GM19035 (cell line): Measurements from ENCODE around the gene GOLGA6L26.
"Not testable (repeated sequence)": the region's sequence is repeated elsewhere in the genome, so short reads cannot be mapped to it uniquely, and the experiment has no call there.

Source experiments
- ATAC-seq: cut with Tn5 transposase; IDR thresholded peaks from one replicate; pipeline ENCODE4 v1.9.1; 2021; ENCODE audit not compliant: unreplicated experiment

The GOLGA6L26 gene

GRCh38 chr15:23334096-23334495 is at the start of gene GOLGA6L26:
Gene GOLGA6L26 (minus strand): TSS chr15:23334196. CDS start chr15:23334135, 61 bp downstream.
- ATAC-seq: not testable (repeated sequence)

- ATAC-seq: not testable (repeated sequence)
Observed at GRCh38 chr15:23381192-23381591, 47.2 kb upstream of the GOLGA6L26 start.

- ATAC-seq: not testable (repeated sequence)
Observed at GRCh38 chr15:23380700-23381099, 46.7 kb upstream of the GOLGA6L26 start.

GRCh38 chr15:23378946-23379345 is 45.0 kb upstream of the GOLGA6L26 start:
- not testable (repeated sequence) for ATAC-seq

GRCh38 chr15:23374226-23374625 is 40.2 kb upstream of the GOLGA6L26 start:
- not testable (repeated sequence) for ATAC-seq

GRCh38 chr15:23372891-23373600 is 39.0 kb upstream of the GOLGA6L26 start:
- ATAC-seq: not testable (repeated sequence)

GRCh38 chr15:23372284-23372683 is 38.3 kb upstream of the GOLGA6L26 start:
- no peak for ATAC-seq

- ATAC-seq: not testable (repeated sequence)
Observed at GRCh38 chr15:23371868-23372267, 37.9 kb upstream of the GOLGA6L26 start.

GRCh38 chr15:23371134-23371533 is 37.1 kb upstream of the GOLGA6L26 start:
- ATAC-seq: not testable (repeated sequence)

GRCh38 chr15:23370578-23370977 is 36.6 kb upstream of the GOLGA6L26 start:
- ATAC-seq: no peak

- not testable (repeated sequence) for ATAC-seq
Observed at GRCh38 chr15:23364261-23364660, 30.3 kb upstream of the GOLGA6L26 start.

GRCh38 chr15:23362622-23363021 is 28.6 kb upstream of the GOLGA6L26 start:
- ATAC-seq: not testable (repeated sequence)

- ATAC-seq: not testable (repeated sequence)
Observed at GRCh38 chr15:23354448-23354847, 20.5 kb upstream of the GOLGA6L26 start, which contains the start of gene GOLGA8S. Gene GOLGA8S (plus strand): TSS chr15:23354748. CDS start chr15:23354810, 62 bp downstream.

- ATAC-seq: not testable (repeated sequence)
Observed at GRCh38 chr15:23311233-23311632, 22.8 kb downstream of the GOLGA6L26 start.

- not testable (repeated sequence) for ATAC-seq
Observed at GRCh38 chr15:23305921-23306320, 28.1 kb downstream of the GOLGA6L26 start.

- not testable (repeated sequence) for ATAC-seq
Observed at GRCh38 chr15:23304805-23305204, 29.2 kb downstream of the GOLGA6L26 start.

GRCh38 chr15:23304267-23304666 is 29.7 kb downstream of the GOLGA6L26 start:
- ATAC-seq: not testable (repeated sequence)

GRCh38 chr15:23303654-23304053 is 30.3 kb downstream of the GOLGA6L26 start:
- ATAC-seq: not testable (repeated sequence)

- not testable (repeated sequence) for ATAC-seq
Observed at GRCh38 chr15:23303246-23303645, 30.8 kb downstream of the GOLGA6L26 start.
